HG02763 (cell line): ENCODE data around the gene FBXO42.

Experiments used
- ATAC-seq: cut with Tn5 transposase; IDR thresholded peaks from one replicate; pipeline ENCODE4 v1.9.1; 2021; ENCODE audit warnings: mild to moderate bottlenecking, moderate library complexity; ENCODE audit not compliant: unreplicated experiment

FBXO42 gene

GRCh38 chr1:16351994-16352841, at the start of gene FBXO42:
Gene FBXO42 (minus strand): TSS chr1:16352480. CDS start chr1:16315418, 37,062 bp downstream.
- peak; percentile 89 for ATAC-seq

GRCh38 chr1:16398371-16398953, 46.2 kb upstream of the FBXO42 start:
- no peak for ATAC-seq

DNA sequence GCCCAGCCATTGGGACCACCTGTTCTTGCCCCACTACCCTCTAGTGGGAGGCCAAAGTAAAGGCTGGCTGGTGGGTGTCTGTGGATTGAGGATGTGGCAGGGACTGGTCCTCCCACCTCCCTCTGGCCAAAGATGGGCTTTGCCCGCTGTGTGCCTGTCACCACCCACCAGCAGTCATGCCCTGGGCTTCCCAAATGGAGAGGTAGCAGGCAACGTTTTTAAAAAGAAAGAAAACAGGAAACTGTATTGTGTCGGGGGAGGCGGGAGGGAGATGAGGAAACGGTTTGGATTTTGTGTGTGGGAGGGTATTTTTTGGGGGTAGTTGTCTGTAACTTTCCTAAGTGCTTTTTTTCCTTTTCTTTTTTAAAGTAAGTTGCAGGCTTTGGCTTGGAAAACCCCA, 44.8 kb upstream of the FBXO42 start:
- ATAC-seq, result no peak

GRCh38 chr1:16396591-16396990, 44.3 kb upstream of the FBXO42 start:
- ATAC-seq, result no peak

- no peak for ATAC-seq
Observed at GRCh38 chr1:16394977-16395376, 42.7 kb upstream of the FBXO42 start.

- ATAC-seq, result no peak
Observed at GRCh38 chr1:16393570-16394521, 41.6 kb upstream of the FBXO42 start.

GRCh38 chr1:16392740-16393569, 40.7 kb upstream of the FBXO42 start:
- ATAC-seq, result no peak

- no peak for ATAC-seq
Observed at GRCh38 chr1:16391411-16391810, 39.1 kb upstream of the FBXO42 start.

DNA sequence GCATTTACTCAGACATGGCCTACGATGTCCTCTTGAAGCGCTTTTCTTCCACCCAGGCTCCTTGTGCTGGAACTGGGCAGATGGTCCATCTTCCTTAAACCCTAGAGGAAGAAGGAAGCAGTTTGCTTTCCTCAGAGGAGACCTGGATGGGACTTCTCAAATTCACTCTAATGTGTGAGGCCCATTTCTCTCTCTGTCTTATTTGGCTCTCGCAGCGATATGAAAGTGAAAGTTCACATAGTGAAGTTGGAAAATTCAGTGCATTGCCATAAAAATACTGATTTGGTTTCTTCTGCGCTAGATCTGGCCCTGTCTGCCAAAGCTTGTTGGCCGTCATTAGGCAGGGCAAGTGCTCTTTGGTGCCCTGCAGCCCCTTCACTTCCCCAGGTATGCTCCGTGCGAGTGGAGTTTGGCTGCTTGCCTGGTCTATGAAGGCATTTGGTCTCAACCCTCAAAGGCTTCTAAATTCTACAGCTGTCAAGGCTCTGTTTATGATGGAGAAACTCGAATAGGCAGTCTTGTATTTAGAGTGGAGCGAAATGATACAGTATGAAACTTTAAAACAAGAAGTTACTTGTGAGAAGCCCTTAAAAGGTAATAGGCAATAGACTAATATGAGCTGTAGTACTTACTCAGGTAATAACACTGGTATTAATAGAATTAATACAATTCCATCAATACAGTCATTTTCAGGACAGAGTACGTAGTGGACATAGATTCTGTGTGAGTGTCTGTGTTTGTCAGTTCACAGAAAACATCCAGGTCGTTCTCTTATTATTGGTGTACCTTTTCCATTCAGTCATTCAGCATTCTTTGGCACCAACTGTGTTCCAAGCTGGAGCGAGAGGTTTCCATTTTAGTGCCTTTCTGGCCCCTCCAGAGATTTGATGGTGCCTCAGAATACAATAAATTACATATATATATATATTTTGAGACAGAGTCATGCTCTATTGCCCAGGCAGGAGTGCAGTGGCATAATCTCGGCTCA, 35.2 kb upstream of the FBXO42 start:
- ATAC-seq, result no peak

DNA sequence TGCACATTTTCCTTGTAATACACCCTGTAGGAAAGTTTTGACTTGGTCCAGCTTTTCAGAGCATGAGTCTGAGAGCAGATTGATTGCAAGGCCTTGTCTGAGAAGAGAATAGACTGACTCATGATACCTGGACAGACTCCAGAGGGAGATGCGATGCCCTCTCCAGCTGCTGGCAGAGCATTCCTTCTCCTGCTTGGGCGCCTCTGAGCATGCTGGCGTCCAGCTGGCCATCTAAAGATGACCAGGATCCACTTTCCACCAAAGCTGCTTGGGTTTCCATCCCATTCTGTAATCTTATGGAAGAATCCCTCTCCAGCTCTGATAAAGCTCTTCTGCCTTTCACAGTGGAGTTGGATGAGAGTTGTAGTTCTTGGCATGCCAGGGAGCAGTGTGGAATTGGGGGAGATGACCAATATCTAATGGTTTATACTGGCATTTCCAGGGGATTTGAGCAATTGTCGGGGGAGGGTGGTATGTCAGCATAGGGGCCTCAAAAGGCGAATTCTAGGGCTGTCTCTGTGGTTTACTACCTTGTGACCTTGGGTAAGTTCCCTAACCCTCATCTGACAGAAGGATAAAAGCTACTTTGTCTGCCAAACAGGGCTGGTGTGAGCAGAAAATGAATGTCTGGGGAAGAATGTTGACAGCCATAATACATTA, 34.3 kb upstream of the FBXO42 start:
- ATAC-seq, result no peak

DNA sequence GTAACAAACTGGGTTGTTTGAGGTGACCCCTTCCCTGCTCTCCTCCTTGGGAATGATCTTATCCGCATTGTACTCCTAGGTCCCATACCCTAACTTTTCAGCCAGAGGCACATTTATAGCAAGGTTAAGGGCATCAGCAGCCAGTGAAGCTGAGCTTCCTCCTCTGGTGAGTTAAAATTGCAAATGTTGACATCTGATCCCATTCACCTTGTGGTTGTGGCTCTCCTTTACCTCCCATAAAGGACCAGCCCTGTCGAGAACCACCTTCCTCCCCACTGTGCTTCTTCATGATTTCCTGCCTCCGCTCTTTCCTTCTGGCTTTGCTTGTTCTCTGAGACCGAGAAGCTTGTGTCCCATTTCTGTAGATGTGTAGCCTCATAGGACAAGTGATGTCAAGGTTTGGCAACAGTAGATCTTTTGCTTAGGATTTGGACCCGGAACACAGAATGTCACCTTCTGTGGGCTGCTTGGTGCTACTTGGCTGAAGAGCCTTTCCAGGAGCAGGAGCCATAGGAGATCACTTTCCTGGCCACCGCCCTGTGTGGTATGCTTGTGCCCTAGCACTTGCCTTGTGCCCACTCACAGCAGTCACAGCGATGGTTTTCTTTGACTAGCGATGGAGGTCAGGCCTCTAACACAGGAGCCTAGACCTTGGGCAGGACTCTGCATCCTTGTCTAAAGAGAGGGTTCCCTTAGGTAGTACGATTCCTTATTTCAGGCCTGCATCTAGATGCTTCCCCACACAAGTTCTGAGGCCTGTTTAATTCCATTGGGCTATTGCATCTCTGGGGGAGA, 33.6 kb upstream of the FBXO42 start:
- no peak for ATAC-seq

DNA sequence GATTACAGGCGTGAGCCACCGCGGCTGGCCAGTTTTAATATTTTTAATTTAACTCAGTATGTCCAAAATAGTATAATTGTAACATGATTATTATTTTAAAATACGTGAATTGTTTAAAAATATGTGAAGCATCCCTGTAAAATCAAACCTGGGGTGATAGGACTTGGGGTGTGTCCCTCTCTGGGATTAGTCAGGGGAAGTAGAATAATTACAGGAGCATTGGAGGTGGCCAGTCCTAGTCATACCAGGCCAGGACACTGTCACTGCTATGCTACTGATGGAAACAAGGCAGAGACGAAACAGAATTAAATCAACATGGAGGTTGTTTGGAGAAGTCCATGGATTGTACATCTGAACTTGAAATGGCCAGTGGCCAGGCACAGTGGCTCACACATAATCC, 31.6 kb upstream of the FBXO42 start:
- no peak for ATAC-seq

- no peak for ATAC-seq
Observed at GRCh38 chr1:16380868-16381267, 28.6 kb upstream of the FBXO42 start.

DNA sequence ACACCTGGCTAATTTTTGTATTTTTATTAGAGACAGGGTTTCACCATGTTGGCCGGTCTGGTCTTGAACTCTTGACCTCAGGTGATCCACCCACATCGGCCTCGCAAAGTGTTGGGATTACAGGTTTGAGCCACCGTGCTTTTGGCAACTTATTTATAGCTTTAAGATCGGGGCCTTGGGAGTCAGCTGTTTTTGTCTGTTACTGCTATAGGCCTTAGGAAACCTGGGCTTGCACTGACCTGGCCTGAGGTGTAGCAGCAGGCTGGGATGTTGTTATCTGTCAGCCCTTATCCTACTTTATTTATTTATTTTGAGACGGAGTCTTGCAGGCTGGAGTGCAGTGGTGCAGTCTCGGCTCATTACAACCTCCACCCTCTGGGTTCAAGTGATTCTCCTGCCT, 26.2 kb upstream of the FBXO42 start:
- ATAC-seq, result no peak

DNA sequence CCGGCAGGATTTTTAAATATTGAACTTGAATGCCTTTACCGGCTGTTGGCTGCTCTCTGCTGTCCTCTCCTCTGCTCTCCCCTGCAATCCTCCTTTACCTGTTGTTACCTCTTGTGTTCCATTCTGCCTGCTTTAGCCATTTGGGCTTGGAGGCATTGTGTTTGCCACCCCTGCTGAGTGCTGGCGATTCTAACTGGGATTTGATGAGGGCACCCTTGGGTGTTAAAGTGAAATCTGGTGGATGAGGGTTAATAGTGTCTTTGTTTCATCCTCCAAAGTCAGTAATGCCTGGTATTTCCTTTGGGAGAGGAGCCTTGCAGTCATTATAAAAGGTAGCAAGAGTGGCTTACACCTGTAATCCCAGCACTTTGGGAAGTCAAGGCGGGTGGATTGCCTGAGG, 24.7 kb upstream of the FBXO42 start:
- no peak for ATAC-seq

- ATAC-seq, result no peak
Observed at GRCh38 chr1:16375521-16376340, 23.5 kb upstream of the FBXO42 start.

DNA sequence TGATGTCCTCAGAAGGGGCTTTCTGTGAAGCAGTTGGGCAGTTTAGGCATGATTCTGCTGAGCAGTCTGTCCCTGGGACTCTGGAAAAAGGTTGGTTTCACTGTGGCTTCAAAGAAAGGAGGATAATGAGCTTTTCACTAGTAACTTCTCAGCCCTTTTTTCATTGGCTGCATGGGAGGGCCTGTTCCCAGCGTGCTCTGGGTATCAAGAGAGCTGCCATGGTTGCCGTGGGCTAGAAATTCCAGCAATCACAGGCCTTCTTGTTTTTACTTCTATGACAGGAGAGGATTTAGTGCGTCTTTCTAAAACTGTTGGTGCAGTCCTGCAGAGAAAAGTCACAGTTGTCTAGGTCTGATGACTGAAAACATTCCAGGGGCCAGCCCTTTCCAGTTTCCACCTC, 22.0 kb upstream of the FBXO42 start:
- no peak for ATAC-seq
